HEK293 (cell line): ENCODE results near the gene ATP8B1.

Experiments
- CTCF ChIA-PET: fragments of 350-600 bp; formaldehyde crosslinking; extraction: SDS; loops from one replicate; lab custom pipeline; 2021; ENCODE audit warnings: antibody characterized with exemption; lab: Yijun Ruan, JAX
- POLR2A ChIA-PET: fragments of 300-600 bp; formaldehyde crosslinking; extraction: SDS; loops from one replicate; lab custom pipeline; 2020; ENCODE audit warnings: antibody characterized with exemption, inconsistent platforms; lab: Yijun Ruan, JAX
- H3K27ac ChIP-seq: fragments of 200-500 bp; sonication (Bioruptor generic); 2 replicates; pipeline ENCODE4 v1.5.1; 2014; ENCODE audit warnings: low read depth, low read length, control low read depth, inconsistent platforms; ENCODE audit errors: extremely low read depth
- H3K36me3 ChIP-seq, 2 experiments: fragments of 200-500 bp in 1 of 2; sonication (Bioruptor generic) in 1 of 2; 1 replicate in 1 of 2; 2 replicates in 1 of 2; pipeline ENCODE4 v1.5.1; 2014 to 2017; ENCODE audit warnings: inconsistent platforms in 2 of 2, low read length in 2 of 2; ENCODE audit not compliant: control insufficient read depth in 2 of 2, insufficient read depth in 1 of 2
- H3K4me1 ChIP-seq: fragments of 200-500 bp; sonication (Bioruptor generic); 2 replicates; pipeline ENCODE4 v1.5.1; 2014; ENCODE audit warnings: mild to moderate bottlenecking, low read length, inconsistent platforms; ENCODE audit not compliant: control insufficient read depth, insufficient read depth
- H3K4me3 ChIP-seq: 2 replicates; pipeline ENCODE4 v1.5.1; 2011; ENCODE audit warnings: low read depth, mild to moderate bottlenecking, control low read depth, low read length, moderate library complexity
- H3K9me3 ChIP-seq: fragments of 200-500 bp; sonication (Bioruptor generic); 2 replicates; pipeline ENCODE4 v1.5.1; 2014; ENCODE audit warnings: low read depth, low read length, inconsistent platforms; ENCODE audit not compliant: control insufficient read depth, insufficient read depth
- AEBP2 ChIP-seq: fragments of 450-650 bp; formaldehyde crosslinking; IDR thresholded peaks from 2 replicates; pipeline ENCODE4 v1.5.1; 2016; ENCODE audit warnings: missing biosample characterization, missing genetic modification characterization, borderline replicate concordance
- ELK4 ChIP-seq: IDR thresholded peaks from 2 replicates; pipeline ENCODE4 v1.6.1; 2011; ENCODE audit warnings: mild to moderate bottlenecking, low read depth, low read length, borderline replicate concordance
- IKZF3 ChIP-seq: fragments of 450-650 bp; IDR thresholded peaks from 2 replicates; pipeline ENCODE4 v1.5.0; 2018; ENCODE audit warnings: missing biosample characterization, mild to moderate bottlenecking, missing genetic modification characterization, moderate library complexity
- KLF1 ChIP-seq: fragments of 450-650 bp; formaldehyde crosslinking; IDR thresholded peaks from 2 replicates; pipeline ENCODE4 v1.5.1; 2016; ENCODE audit warnings: missing biosample characterization, missing genetic modification characterization
- MEIS1 ChIP-seq: sonication (generic); formaldehyde crosslinking; IDR thresholded peaks from 2 replicates; pipeline ENCODE4 v1.8.1; 2022; ENCODE audit warnings: missing genetic modification reagents, mild to moderate bottlenecking, borderline replicate concordance
- PRDM4 ChIP-seq: fragments of 450-650 bp; formaldehyde crosslinking; IDR thresholded peaks from 2 replicates; pipeline ENCODE4 v1.5.1; 2017; ENCODE audit warnings: missing biosample characterization, missing genetic modification characterization
- SCRT1 ChIP-seq: fragments of 450-650 bp; formaldehyde crosslinking; IDR thresholded peaks from 2 replicates; pipeline ENCODE4 v1.5.1; 2016; ENCODE audit warnings: missing biosample characterization, missing genetic modification characterization, borderline replicate concordance
- SP2 ChIP-seq: fragments of 450-650 bp; formaldehyde crosslinking; IDR thresholded peaks from 2 replicates; pipeline ENCODE4 v1.5.1; 2016; ENCODE audit warnings: missing biosample characterization, missing genetic modification characterization
- SP3 ChIP-seq: fragments of 450-650 bp; formaldehyde crosslinking; IDR thresholded peaks from 2 replicates; pipeline ENCODE4 v1.5.1; 2016; ENCODE audit warnings: missing biosample characterization, missing genetic modification characterization
- SP7 ChIP-seq: fragments of 450-650 bp; formaldehyde crosslinking; IDR thresholded peaks from 2 replicates; pipeline ENCODE4 v1.5.1; 2016; ENCODE audit warnings: missing biosample characterization, missing genetic modification characterization
- TRIM28 ChIP-seq: IDR thresholded peaks from 2 replicates; pipeline ENCODE4 v1.6.1; 2011; ENCODE audit warnings: low read length, control low read depth, borderline replicate concordance
- YY1 ChIP-seq: fragments of 450-650 bp; formaldehyde crosslinking; IDR thresholded peaks from 2 replicates; pipeline ENCODE4 v1.5.1; 2018; ENCODE audit warnings: missing biosample characterization, missing genetic modification characterization
- ZFP37 ChIP-seq: fragments of 450-650 bp; formaldehyde crosslinking; IDR thresholded peaks from 2 replicates; pipeline ENCODE4 v1.5.1; 2016; ENCODE audit warnings: missing biosample characterization, missing genetic modification characterization
- ZFP69B ChIP-seq: fragments of 450-650 bp; formaldehyde crosslinking; IDR thresholded peaks from 2 replicates; pipeline ENCODE4 v1.5.1; 2016; ENCODE audit warnings: missing biosample characterization, missing genetic modification characterization
- ZNF140 ChIP-seq: fragments of 450-650 bp; formaldehyde crosslinking; IDR thresholded peaks from 2 replicates; pipeline ENCODE4 v1.5.1; 2016; ENCODE audit warnings: missing biosample characterization, missing genetic modification characterization
- ZNF19 ChIP-seq: fragments of 450-650 bp; formaldehyde crosslinking; IDR thresholded peaks from 2 replicates; pipeline ENCODE4; 2016; ENCODE audit warnings: missing biosample characterization, missing genetic modification characterization, low read depth
- ZNF202 ChIP-seq: fragments of 450-650 bp; formaldehyde crosslinking; IDR thresholded peaks from 2 replicates; pipeline ENCODE4 v1.5.1; 2016; ENCODE audit warnings: missing biosample characterization, missing genetic modification characterization, borderline replicate concordance
- ZNF214 ChIP-seq: fragments of 450-650 bp; formaldehyde crosslinking; IDR thresholded peaks from 2 replicates; pipeline ENCODE4 v1.5.1; 2017; ENCODE audit warnings: missing biosample characterization, mild to moderate bottlenecking, missing genetic modification characterization, borderline replicate concordance
- ZNF391 ChIP-seq: fragments of 450-650 bp; formaldehyde crosslinking; IDR thresholded peaks from 2 replicates; pipeline ENCODE4 v1.5.1; 2016; ENCODE audit warnings: low read depth, missing biosample characterization, missing genetic modification characterization, borderline replicate concordance
- ZNF473 ChIP-seq: fragments of 450-650 bp; formaldehyde crosslinking; IDR thresholded peaks from 2 replicates; pipeline ENCODE4 v1.5.1; 2017; ENCODE audit warnings: missing biosample characterization, missing genetic modification characterization
- ZNF48 ChIP-seq: fragments of 450-650 bp; formaldehyde crosslinking; IDR thresholded peaks from 2 replicates; pipeline ENCODE4 v1.5.1; 2016; ENCODE audit warnings: missing biosample characterization, missing genetic modification characterization
- ZNF488 ChIP-seq: fragments of 450-650 bp; formaldehyde crosslinking; IDR thresholded peaks from 2 replicates; pipeline ENCODE4 v1.5.1; 2016; ENCODE audit warnings: missing biosample characterization, missing genetic modification characterization
- ZNF544 ChIP-seq: fragments of 450-650 bp; formaldehyde crosslinking; IDR thresholded peaks from 2 replicates; pipeline ENCODE4 v1.5.0; 2017; ENCODE audit warnings: missing biosample characterization, missing genetic modification characterization
- ZNF548 ChIP-seq: fragments of 450-650 bp; formaldehyde crosslinking; IDR thresholded peaks from 2 replicates; pipeline ENCODE4 v1.5.1; 2016; ENCODE audit warnings: missing biosample characterization, missing genetic modification characterization
- ZNF580 ChIP-seq: fragments of 450-650 bp; formaldehyde crosslinking; IDR thresholded peaks from 2 replicates; pipeline ENCODE4 v1.5.1; 2016; ENCODE audit warnings: missing biosample characterization, missing genetic modification characterization
- ZNF645 ChIP-seq: fragments of 450-650 bp; formaldehyde crosslinking; IDR thresholded peaks from 2 replicates; pipeline ENCODE4; 2016; ENCODE audit warnings: missing biosample characterization, missing genetic modification characterization
- ZNF654 ChIP-seq: fragments of 450-650 bp; formaldehyde crosslinking; IDR thresholded peaks from 2 replicates; pipeline ENCODE4 v1.5.1; 2016; ENCODE audit warnings: low read depth, missing biosample characterization, missing genetic modification characterization
- ZNF660 ChIP-seq: fragments of 450-650 bp; IDR thresholded peaks from 2 replicates; pipeline ENCODE4 v1.5.1; 2018; ENCODE audit warnings: missing biosample characterization, mild to moderate bottlenecking, missing genetic modification characterization
- ZSCAN18 ChIP-seq: fragments of 450-650 bp; formaldehyde crosslinking; IDR thresholded peaks from 2 replicates; pipeline ENCODE4 v1.5.1; 2016; ENCODE audit warnings: missing biosample characterization, missing genetic modification characterization

ATP8B1 gene

GRCh38 chr18:57697426-57697825, 105.7 kb downstream of the ATP8B1 start:
- CTCF ChIA-PET, result interaction anchor here (1.8 kb wide), 1 partner anchor 23 kb away, joined by 4 read pairs; no protein-coding TSS in a partner anchor
- Histone ChIP-seq H3K9me3 (no peaks in the 10 kb centered on the region), H3K27ac (no peak overlapping the region), H3K4me1 (peaks cover 10% of the 10 kb centered on the region), H3K36me3 (no peaks in the 10 kb centered on the region; a peak in 1 of 3 replicates), H3K4me3 (no peak overlapping the region)
- POLR2A ChIA-PET, result no interaction called here
- TF ChIP-seq ZNF645 (tag by site-specific recombination) (no peak), ZNF202 (tag by site-specific recombination) (no peak), ZNF660 (no peak), SP2 (tag by site-specific recombination) (no peak), ZSCAN18 (tag by site-specific recombination) (no peak), ZNF140 (tag by site-specific recombination) (no peak), AEBP2 (tag by site-specific recombination) (no peak), KLF1 (tag by site-specific recombination) (no peak), ZNF544 (tag by site-specific recombination) (no peak), ZNF548 (tag by site-specific recombination) (no peak), MEIS1 (no peak)
- TF ChIP-seq, all 188 proteins: peak for 0

- POLR2A ChIA-PET, result no interaction called here
- H3K9me3 ChIP-seq, result no peaks in the 10 kb centered on the region
- peaks cover 10% of the 10 kb centered on the region for H3K4me1 ChIP-seq
- CTCF ChIA-PET, result interaction anchor here (0.6 kb wide), 1 partner anchor 357 kb away, joined by 3 read pairs; no protein-coding TSS in a partner anchor
- no peak overlapping the region for H3K4me3 ChIP-seq
- no peaks in the 10 kb centered on the region; a peak in 1 of 3 replicates for H3K36me3 ChIP-seq
- no peak overlapping the region for H3K27ac ChIP-seq
- TF ChIP-seq ZNF580 (tag by site-specific recombination) (no peak), ZFP37 (no peak), SP3 (tag by site-specific recombination) (no peak), ZNF48 (tag by site-specific recombination) (no peak), ZNF488 (tag by site-specific recombination) (no peak), ZNF473 (no peak), ELK4 (no peak), ZNF19 (tag by site-specific recombination) (no peak), SP7 (no peak), ZNF391 (no peak), ZNF214 (no peak), ZNF654 (no peak), ZFP69B (tag by site-specific recombination) (no peak), SCRT1 (tag by site-specific recombination) (no peak), YY1 (no peak), TRIM28 (no peak), PRDM4 (tag by site-specific recombination) (no peak), IKZF3 (tag by site-specific recombination) (no peak)
Observed at GRCh38 chr18:57696271-57696670, 106.8 kb downstream of the ATP8B1 start.
